Stimulated activated CD8-positive, alpha-beta memory T cell treated with anti-CD3 and anti-CD28 coated beads, Interleukin-7, amount 100 ng/mL, for 1 hour (primary cell): ENCODE results near the gene AASS.

Experiments used
- DNase-seq, 2 donors: peaks; one replicate each; pipeline ENCODE4 v3.0.0-alpha.2; 2020; ENCODE audit warnings: low read depth in 2 of 2

AASS gene

GRCh38 chr7:122118757-122119156 is 25.3 kb downstream of the AASS start:
- no peak for DNase-seq

GRCh38 chr7:122103064-122103463 is 41.0 kb downstream of the AASS start:
- no peak for DNase-seq

- DNase-seq: no peak
These were observed 44.0 kb downstream of the AASS start for GRCh38 chr7:122100021-122100420.

- DNase-seq: no peak
These were observed 48.4 kb downstream of the AASS start for GRCh38 chr7:122095642-122096041.

- no peak for DNase-seq
These were observed 49.5 kb downstream of the AASS start for GRCh38 chr7:122094549-122094948.

GRCh38 chr7:122092964-122093797 is 50.9 kb downstream of the AASS start:
- DNase-seq: peak; percentile 3 to 15

GRCh38 chr7:122082670-122083069 is 61.4 kb downstream of the AASS start:
- no peak for DNase-seq

- DNase-seq: no peak
These were observed 61.9 kb downstream of the AASS start for GRCh38 chr7:122082160-122082559.

DNA sequence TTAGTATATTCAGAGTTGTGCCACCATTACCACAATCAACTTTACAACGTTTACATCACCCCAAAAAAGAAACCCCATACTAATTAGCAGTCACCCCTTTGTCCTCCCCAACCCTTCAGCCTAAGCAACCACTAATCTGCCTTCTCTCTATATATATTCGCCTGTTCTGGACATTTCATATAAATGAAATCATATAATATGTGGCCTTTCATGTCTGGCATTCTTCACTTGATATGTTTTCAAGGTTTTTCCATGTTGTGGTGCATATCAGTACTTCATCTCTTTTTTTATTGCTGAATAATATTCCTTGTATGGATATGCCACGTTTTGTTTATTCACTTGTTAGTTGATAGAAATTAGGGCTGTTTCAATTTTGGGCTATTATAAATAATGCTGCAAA is 70.4 kb downstream of the AASS start:
- DNase-seq: no peak

DNA sequence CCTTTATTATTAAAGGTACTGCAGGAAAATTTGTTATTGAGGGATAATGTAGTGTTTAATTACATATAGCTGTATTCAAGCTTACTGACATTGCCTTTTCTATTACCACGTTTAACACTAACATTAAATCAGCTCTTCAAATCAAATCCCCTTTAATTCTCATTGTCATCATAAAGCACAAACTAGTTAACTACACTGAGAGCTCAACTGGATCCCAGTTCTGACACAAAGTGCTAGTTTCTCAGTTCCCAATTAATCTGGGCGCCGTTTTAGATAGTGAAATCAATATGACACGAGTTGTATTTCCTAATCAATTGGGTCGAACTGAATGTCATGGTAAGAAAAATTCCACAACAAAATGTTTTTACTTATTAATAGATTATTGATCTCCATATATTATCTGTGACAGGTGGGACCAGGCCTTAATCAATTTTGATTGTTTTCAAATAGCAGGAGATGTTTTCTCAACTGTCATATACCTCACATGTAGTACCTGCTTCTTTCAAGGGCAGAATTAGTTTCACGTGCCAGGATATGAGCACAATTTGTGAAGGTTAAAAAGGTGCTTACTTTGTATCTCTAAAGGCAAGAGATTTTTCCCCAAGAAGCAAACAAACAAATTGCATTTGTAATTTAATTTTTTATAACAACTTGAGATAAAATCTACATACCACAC is 71.0 kb downstream of the AASS start:
- no peak for DNase-seq

DNA sequence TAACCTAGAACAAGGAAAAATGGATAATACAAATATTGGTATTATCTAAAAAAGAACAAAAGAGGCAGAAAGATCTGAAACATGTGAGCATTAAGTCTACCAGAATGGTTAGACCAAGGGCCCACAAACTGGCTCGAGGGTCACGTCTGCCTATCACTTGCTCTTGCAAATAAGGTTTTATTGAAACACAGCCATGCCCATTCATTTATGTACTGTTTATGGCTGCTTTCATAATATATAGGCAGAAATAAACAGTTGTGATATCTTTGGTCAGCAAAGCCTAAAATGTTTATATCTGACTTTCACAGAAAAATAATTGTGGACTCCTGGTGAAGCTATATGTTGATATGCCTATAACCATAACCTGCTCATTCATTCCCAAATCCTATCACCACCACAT is 71.8 kb downstream of the AASS start:
- no peak for DNase-seq

DNA sequence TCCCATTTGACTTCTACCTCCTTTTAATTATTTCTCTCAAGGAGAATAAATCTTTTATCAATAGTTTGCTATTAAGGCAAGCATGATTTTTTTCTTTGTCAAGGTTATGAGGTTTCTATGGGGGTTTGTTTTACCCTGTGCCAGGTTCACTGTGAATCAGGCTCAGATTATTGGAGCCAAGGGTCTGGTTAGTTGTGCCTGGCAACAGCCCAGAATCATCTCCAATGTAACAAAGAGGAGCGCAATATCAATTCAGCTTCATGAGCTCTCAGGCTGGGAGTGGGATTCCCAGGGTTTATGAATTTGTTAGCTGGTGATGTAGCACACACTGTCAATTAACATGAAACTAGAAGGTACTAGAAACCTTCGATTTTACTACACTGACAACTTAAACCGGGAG is 73.2 kb downstream of the AASS start:
- no peak for DNase-seq

- no peak for DNase-seq
These were observed 74.0 kb downstream of the AASS start for GRCh38 chr7:122070062-122070461.

DNA sequence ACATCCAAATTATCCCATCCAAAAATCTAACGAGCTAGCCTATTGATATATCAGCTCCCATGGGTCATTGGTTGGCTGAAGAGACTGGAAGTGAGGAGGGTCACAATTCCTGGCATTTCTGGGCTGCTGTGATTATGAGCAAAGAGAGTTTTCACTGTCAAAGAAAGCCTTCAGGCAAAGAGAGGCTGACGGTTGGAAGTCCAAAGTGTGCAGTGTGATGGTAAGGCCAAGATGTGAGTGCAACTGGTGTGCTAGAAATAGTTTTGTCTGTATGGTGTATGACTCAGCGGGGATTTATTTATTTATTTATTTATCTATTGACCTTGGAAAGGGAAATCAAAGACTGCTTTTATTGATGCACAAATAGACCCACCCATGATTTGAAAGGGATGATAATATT is 75.0 kb downstream of the AASS start:
- no peak for DNase-seq

DNA sequence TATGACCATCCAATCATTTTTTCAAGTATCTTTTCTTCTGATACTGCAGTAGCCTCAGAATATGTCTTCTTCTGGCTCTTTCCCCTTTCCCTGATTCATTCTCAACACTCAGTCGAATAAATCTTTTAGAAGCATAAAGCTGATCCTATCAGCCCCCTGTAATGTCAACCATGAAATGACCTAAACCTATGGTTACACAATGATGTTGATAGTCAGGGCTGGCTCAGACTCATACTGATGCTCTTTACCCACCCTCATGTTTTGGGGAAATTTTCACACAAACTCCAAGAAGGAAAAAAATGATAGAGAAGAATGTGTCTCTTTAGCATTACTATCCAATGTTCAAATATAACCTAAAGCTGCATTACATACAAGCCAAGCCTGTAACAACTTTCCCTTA is 76.0 kb downstream of the AASS start:
- no peak for DNase-seq

GRCh38 chr7:122067077-122067476 is 77.0 kb downstream of the AASS start:
- DNase-seq: no peak

- DNase-seq: no peak
These were observed 79.1 kb downstream of the AASS start for GRCh38 chr7:122064971-122065370.

GRCh38 chr7:122063146-122063545 is 80.9 kb downstream of the AASS start:
- DNase-seq: no peak

- no peak for DNase-seq
These were observed 84.5 kb downstream of the AASS start for GRCh38 chr7:122059542-122059941.

DNA sequence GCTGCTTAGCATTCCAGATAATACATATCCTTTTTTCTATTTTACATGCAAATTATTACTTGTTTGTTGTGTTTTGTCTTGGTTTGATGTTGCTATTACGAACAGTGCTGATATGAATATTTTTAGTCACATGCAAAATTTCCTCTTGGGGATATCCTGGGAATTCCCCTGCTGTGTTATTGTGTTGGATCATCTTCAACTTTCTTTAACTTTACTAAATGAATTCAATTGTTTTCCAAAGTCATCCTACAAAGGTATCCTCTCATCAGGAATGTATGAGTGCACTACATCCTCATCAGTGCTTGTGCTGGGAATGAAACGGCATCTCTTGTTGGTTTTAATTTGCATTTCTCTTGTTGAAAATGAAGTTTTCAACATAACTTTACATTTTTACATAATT is 87.1 kb downstream of the AASS start:
- no peak for DNase-seq

GRCh38 chr7:122055073-122055472 is 89.0 kb downstream of the AASS start:
- no peak for DNase-seq

GRCh38 chr7:122054393-122054792 is 89.7 kb downstream of the AASS start:
- DNase-seq: no peak

DNA sequence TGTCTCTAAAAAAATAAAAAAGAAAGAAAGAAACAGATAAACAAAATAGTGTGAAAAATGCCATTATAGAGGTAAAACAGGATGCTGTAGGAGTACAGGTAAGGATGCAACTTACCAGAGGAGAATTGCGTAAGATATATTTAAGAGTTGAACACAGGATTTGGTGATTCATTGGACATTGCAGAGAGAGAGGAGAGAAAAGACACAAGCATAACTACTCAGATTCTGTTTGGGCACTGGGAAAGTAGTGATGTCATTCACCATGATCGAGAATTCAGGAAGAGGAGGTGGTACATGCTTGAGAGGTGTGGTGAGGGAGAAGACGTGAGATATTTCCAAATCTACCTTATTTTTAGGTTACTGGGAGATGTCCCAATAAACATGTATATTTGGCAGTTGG is 97.6 kb downstream of the AASS start:
- DNase-seq: no peak
